ENCODE results near the gene CTSA.

CTSA gene

DNA sequence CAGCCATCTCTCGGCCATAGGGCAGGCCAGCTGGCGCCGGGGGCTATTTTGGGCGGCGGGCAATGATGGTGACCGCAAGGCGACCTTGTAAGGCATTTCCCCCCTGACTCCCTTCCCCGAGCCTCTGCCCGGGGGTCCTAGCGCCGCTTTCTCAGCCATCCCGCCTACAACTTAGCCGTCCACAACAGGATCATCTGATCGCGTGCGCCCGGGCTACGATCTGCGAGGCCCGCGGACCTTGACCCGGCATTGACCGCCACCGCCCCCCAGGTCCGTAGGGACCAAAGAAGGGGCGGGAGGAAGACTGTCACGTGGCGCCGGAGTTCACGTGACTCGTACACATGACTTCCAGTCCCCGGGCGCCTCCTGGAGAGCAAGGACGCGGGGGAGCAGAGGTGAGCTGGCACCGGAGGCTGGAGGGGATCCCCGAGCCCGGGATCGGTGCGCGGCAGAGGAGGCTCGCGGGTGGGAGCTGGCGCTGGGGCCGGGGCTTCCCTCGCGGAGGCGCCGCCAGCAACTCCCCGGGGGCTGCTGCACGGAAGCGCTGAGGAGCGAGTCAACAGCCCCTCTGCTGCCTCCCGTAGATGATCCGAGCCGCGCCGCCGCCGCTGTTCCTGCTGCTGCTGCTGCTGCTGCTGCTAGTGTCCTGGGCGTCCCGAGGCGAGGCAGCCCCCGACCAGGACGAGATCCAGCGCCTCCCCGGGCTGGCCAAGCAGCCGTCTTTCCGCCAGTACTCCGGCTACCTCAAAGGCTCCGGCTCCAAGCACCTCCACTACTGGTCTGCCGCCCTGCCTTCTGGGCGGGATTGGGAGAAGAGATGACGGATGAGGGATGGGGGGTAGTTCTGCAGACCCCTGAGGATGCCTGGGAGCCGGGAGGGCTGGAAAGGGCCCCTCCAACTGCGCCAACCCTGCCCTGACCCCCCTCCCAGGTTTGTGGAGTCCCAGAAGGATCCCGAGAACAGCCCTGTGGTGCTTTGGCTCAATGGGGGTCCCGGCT, at the start of gene CTSA, which contains the start of gene NEURL2:
TSS of gene CTSA (plus strand) at position 351 of the 999 bp plus-strand sequence. CDS start at position 585, 234 bp downstream.
TSS of gene NEURL2 (minus strand) at position 224 of the 999 bp plus-strand sequence. CDS start at position 7, 217 bp downstream.
- DNase-seq = peak; percentile 31

DNA sequence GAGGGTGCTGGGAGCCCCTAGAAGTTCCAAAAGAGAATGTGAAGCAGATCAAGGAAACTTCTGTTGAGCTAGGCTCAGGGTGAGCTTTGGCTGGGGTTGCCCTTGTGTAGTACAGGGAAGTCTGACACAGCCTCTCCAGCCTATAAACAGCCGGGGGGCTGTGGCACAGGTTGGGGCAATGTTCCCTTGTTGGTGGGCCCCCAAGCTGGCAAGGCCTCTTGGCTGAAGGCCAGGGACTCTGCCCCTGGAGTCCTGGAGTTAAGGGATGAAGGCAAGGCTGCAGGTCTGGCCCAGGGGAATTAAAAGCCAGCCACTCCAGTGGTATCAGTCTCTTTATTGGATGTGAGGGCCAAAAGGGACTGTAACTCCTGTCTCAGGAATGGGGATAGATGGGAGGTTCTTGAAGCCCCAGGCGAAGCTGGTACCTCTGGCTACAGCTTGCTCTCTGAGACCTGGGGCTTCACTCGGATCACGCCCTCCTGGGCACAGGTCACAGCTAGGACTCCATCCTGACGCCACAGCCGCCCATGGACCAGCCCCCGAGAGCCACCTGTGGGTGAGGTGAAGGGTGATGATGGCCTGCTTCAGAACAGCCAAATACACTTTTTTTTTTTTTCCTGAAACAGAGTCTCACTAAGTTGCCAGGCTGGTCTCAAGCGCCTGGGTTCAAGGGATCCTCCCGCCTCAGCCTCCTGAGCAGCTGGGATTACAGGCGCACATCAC, 49.6 kb upstream of the CTSA start:
- DNase-seq = no peak

DNA sequence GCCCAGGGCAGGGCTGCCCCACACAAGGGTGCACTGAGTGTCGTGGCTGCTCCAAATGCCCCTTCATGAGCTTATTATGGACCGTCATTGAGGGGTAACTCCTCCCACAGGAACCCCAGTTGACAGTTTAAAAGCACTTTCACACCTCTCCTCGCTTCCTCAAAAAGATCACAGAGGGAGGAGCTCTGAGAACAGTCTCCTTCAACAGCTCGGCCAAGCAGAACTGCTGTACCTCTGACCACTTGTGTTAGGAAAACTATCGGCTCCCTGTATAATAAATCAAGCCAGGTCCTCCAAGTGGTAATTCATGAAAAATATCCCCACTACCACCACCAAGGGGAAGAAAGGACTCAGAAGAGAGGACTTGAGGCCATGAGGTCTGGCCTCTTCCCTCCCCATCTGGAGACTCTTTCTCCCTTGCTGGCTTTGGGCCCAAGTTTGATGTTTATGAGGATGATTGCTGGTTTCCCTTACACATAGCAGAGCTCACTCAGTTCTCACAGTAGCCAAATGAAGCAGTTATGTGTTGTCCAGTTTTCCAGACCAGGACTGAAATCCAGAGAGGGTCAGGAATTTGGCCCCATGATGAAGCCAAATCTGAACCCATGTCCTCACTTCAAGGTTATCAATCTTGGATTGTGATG, 48.8 kb upstream of the CTSA start:
- no peak for DNase-seq

GRCh38 chr20:45843506-45843905, 47.6 kb upstream of the CTSA start:
- DNase-seq = no peak

DNA sequence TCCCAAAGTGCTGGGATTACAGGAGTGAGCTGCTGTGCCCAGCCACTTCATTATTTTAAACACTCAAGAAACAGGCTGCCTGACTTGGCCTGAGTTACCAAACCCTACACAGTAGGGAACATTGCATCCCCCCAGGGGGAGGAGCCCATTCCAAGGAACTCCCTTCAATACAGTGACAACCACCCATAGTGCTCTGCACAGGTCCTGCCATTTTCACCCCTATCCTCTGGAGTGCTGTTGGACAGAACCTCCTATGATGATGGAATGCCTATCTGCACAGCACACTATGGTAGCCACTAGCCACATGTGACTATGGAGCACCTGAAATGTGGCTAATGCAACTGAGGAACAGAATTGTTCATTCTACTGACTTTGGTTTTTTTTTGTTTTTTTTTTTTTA, 45.7 kb upstream of the CTSA start:
- DNase-seq = no peak

DNA sequence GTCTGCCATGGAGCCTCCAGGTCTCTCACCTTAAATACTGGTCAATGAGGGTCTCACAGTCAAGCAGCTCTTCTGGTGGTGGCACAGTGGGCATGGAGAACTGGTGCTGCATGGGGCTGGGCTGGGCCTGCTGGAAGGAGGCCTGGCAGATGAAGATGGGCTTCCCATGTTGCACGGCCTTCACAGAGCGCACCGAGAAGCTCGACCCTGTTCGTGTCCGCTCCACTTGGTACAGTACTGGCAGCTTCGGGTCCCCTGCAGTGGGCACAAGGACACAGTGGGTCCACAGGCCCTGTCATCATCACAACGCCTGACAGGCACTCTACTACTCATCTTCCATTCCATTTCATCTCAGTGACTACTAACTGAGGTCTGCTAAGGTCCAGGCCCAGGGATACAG, 42.7 kb upstream of the CTSA start:
- no peak for DNase-seq

- no peak for DNase-seq
These were observed 42.1 kb upstream of the CTSA start for GRCh38 chr20:45848969-45849582.

GRCh38 chr20:45850238-45850637, 40.9 kb upstream of the CTSA start:
- no peak for DNase-seq

- DNase-seq = no peak
These were observed 40.2 kb upstream of the CTSA start for GRCh38 chr20:45850926-45851325.

DNA sequence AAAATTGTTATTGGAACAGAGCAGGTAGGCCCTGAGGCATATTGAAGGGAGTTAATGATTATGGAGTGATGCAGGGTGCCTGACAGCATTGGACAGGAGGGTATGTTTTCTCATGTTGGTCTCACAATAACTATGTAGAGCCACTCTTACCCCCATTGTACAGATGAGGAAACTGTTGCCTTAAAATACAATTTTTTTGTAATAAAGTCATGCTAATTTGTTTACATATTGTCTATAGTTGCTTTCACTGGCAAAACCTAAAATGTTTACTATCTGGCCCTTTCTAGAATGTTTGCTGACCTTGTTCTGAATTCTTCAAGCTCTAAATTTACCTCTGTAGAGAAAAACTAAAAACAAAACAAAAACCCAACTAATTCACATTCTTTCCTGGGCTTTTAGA, 39.6 kb upstream of the CTSA start:
- no peak for DNase-seq

- no peak for DNase-seq
These were observed 38.8 kb upstream of the CTSA start for GRCh38 chr20:45852326-45852725.

DNA sequence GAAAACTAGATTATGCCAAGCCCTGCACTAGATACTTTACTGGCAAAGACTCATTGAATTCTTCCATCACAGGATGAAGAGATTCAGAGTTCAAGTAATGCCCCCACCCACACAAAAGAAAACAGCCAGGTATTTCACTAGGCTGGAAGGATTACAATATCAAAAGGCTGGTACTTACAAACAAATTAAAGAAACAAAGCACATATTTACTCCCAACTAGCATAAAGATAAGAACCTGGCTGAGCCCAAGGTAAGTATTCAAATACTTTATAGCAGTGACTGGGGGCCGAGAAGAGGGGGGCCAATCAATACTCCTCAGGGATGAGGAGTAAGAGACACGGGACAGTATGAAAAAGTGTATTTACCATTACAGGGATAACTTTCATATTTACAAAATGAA, 37.7 kb upstream of the CTSA start:
- no peak for DNase-seq

- DNase-seq = peak; percentile 94
These were observed 33.8 kb upstream of the CTSA start, which contains the start of the genes ACOT8 and ZSWIM3 for GRCh38 chr20:45857114-45857881. TSS of gene ACOT8 (minus strand) at chr20:45857392. CDS start at chr20:45857315, 77 bp downstream. TSS of gene ZSWIM3 (plus strand) at chr20:45857614. CDS start at chr20:45857826, 212 bp downstream.

DNA sequence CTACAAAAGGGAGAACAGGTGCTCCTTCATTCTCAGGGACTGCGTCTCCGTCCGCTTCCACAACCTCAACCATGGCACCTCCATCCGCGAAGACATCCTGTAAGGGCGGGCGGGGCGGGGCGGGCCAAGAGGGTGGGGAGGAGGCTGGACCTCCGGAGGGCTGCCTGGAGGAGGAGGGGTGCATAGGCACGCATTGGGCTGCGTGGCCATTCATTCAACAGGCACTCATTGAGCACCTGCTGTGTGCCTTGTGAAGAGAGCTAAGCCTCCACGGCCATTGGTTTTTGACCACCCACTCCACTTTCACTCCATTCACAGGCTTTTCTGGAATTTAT, 33.3 kb upstream of the CTSA start:
- no peak for DNase-seq

- DNase-seq = no peak
These were observed 31.2 kb upstream of the CTSA start for GRCh38 chr20:45859916-45860315.

- no peak for DNase-seq
These were observed 30.4 kb upstream of the CTSA start for GRCh38 chr20:45860560-45861220.

- DNase-seq = no peak
These were observed 29.7 kb upstream of the CTSA start for GRCh38 chr20:45861221-45862075.

- DNase-seq = no peak
These were observed 27.3 kb upstream of the CTSA start for GRCh38 chr20:45863543-45864470.

DNA sequence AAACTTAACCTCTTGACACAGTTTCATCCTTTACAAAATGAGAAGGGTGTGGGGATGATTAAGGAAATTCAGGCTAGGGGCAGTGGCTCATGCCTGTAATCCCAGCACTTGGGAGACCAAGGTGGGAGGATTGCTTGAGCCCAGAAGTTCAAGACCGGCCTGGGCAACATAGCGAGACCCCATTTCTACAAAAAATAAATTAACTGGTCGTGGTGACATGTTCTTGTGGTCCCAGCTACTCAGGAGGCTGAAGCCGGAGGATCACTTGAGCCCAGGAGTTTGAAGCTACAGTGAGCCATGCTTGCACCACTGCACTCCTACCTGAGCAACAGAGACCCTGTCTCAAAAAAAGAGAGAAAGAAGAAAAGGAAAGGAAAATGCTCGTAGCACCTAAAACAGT, 24.7 kb upstream of the CTSA start:
- no peak for DNase-seq
